ENCODE measurements around the gene TM7SF2. TPM values are rescaled to one million over a fixed set of nuclear protein-coding genes. Genes with fewer than 3 reads are reported as not detected.

TM7SF2 gene
- total RNA-seq, 1 donor from 2014 or later: 104 TPM

DNA sequence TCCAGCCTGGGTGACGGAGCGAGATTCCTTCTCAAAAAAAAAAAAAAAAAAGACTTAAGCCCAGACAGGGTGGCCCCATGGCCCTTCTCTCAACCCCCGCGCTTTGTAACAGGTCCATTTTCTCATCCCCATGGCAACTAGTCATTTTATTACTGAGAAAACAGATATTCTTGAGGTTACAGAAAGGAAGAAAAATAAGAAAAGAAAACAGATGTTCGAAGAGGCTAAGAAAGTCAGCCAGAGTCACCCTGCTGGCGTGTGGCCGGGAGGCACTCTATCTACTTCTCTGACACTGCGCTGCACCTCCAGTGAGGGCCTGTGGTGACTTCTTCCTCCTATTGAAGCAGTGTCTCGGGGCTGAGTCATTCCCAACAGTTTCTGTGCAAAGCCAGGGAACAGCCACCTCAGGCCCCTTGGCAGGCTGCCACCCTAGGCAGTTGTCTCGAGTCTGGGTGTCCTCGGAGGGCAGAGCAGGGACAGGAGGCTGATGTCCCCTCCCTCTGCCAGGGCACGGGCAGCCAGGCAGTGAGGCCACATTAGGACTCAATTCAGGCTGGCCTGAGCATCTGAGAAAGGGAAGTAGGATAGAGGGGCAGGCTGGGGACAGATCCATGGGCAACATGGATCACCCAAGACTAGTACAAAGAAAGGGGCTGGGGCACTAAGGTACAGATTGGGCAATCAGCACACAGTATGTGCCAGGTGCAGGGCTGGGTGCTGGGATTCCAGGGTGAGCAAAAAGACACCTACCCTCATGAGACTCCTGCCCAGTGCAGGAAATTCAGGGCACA is 39.0 kb downstream of the TM7SF2 start:
- Mint-ChIP-seq H3K9me3 (no peaks in the 10 kb centered on the region), H3K4me3 (no peak overlapping the region), H3K27ac (ENCODE audit: unreplicated experiment) (no peak overlapping the region), H3K36me3 (ENCODE audit: low read depth) (no peaks in the 10 kb centered on the region), H3K4me1 (peaks cover 6% of the 10 kb centered on the region), H3K27me3 (ENCODE audit: low read depth) (peaks cover 34% of the 10 kb centered on the region)
- no peak for DNase-seq (ENCODE audit: low read depth, low spot score)
- TF ChIP-seq, protein P1, sequence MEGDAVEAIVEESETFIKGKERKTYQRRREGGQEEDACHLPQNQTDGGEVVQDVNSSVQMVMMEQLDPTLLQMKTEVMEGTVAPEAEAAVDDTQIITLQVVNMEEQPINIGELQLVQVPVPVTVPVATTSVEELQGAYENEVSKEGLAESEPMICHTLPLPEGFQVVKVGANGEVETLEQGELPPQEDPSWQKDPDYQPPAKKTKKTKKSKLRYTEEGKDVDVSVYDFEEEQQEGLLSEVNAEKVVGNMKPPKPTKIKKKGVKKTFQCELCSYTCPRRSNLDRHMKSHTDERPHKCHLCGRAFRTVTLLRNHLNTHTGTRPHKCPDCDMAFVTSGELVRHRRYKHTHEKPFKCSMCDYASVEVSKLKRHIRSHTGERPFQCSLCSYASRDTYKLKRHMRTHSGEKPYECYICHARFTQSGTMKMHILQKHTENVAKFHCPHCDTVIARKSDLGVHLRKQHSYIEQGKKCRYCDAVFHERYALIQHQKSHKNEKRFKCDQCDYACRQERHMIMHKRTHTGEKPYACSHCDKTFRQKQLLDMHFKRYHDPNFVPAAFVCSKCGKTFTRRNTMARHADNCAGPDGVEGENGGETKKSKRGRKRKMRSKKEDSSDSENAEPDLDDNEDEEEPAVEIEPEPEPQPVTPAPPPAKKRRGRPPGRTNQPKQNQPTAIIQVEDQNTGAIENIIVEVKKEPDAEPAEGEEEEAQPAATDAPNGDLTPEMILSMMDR (conservative IDR thresholded peaks at IDR 0.05): no peak

DNA sequence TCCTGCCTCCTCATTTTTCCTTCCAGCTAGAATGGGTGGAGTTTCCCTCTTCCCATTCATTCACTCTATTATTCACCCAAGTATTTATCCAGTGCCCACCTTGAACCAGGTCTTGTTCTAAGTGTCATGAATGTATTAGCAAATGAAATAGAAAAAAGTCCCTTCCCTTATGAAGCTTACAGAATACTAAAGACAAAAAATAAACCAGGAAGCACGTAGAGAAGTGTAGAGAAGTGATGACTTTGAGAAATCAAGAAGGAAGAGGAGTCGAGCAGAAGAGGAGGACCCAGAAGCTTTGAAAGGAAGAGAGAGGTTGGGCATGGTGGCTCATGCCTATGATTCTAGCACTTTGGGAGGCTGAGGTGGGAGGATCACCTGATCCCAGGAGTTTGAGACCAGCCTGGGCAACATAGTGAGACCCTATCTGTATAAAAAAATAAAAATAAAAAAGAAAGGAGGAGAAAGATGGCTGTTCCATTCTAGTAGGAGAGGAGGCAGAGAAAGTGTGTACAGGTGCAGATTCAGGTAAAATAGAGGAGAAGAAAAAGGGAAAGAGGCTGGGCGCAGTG is 39.7 kb downstream of the TM7SF2 start:
- H3K27me3 Mint-ChIP-seq (ENCODE audit: low read depth): peaks cover 29% of the 10 kb centered on the region

DNA sequence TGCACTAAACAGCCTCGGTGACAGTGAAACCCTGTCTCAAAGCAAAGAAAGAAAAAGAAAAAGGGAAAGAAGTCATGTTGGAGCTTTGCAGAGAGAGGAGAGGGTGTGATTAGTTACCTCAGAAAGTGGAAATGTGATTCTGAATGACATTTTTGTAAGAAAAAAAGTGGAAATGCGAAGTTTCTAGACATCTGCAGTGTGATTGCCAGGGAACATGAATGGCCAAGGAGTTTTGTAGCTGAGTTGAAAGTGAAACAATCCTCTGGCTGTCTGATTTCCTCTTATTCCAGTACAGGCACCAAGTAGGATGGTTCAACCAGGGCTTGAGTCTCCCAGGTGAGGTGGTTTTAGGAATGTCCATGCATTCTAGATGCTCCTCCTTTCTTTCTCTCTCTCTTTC is 40.5 kb downstream of the TM7SF2 start:
- TF ChIP-seq, protein P1 (conservative IDR thresholded peaks at IDR 0.05): no peak
- H3K4me1 Mint-ChIP-seq: peaks cover 6% of the 10 kb centered on the region
- H3K9me3 Mint-ChIP-seq: no peaks in the 10 kb centered on the region
- no peak overlapping the region for H3K27ac Mint-ChIP-seq (ENCODE audit: unreplicated experiment)
- H3K4me3 Mint-ChIP-seq: no peak overlapping the region
- no peaks in the 10 kb centered on the region for H3K36me3 Mint-ChIP-seq (ENCODE audit: low read depth)
- DNase-seq (ENCODE audit: low read depth, low spot score): no peak
- H3K27me3 Mint-ChIP-seq (ENCODE audit: low read depth): peaks cover 29% of the 10 kb centered on the region

More for the DNA sequence above, 39.7 kb downstream of the TM7SF2 start:
- Mint-ChIP-seq H3K4me3 (no peak overlapping the region), H3K27ac (ENCODE audit: unreplicated experiment) (no peak overlapping the region), H3K4me1 (peaks cover 6% of the 10 kb centered on the region), H3K36me3 (ENCODE audit: low read depth) (no peaks in the 10 kb centered on the region), H3K9me3 (no peaks in the 10 kb centered on the region)
- no peak for DNase-seq (ENCODE audit: low read depth, low spot score)
- TF ChIP-seq, protein P1 (conservative IDR thresholded peaks at IDR 0.05): no peak

DNA sequence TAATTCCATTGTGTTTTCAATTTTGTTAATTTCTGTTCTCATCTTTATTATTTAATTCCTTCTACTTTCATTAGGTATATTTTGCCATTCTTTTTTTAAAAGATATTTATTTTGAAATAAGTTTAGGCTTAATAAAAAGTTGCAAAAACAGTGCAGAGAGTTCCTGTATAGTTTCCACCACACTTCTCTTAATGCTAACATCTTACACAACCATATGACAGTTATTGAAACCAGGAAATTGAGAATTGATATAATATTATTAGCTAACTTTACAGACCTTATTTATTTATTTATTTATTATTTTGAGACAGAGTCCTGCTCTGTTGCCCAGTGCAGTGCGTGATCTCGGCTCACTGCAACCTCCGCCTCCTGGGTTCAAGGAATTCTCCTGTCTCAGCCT is 44.6 kb downstream of the TM7SF2 start:
- H3K4me3 Mint-ChIP-seq: no peak overlapping the region
- no peak for DNase-seq (ENCODE audit: low read depth, low spot score)
- H3K4me1 Mint-ChIP-seq: no peaks in the 10 kb centered on the region
- H3K9me3 Mint-ChIP-seq: no peaks in the 10 kb centered on the region
- peaks cover 46% of the 10 kb centered on the region for H3K27me3 Mint-ChIP-seq (ENCODE audit: low read depth)
- no peak overlapping the region for H3K27ac Mint-ChIP-seq (ENCODE audit: unreplicated experiment)
- no peaks in the 10 kb centered on the region for H3K36me3 Mint-ChIP-seq (ENCODE audit: low read depth)
- TF ChIP-seq, protein P1 (conservative IDR thresholded peaks at IDR 0.05): no peak

DNA sequence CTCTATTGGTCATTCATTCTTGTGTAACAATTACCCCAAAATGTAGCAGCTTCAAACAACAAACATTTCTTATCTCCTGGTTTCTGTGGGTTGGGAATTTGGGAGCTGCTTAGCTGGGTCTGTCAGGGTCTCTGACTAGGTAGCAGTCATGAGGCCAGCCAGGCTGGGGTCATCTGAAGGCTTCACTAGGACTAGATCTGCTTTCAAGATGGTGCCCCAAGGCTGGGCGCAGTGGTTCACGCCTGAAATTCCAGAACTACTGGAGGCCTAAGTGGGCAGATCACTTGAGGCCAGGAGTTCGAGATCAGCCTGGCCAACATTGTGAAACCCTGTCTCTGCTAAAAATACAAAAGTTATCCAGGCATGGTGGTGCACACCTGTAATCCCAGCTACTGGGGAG is 45.3 kb downstream of the TM7SF2 start:
- H3K27me3 Mint-ChIP-seq (ENCODE audit: low read depth): peaks cover 40% of the 10 kb centered on the region
- no peaks in the 10 kb centered on the region for H3K4me1 Mint-ChIP-seq
- H3K4me3 Mint-ChIP-seq: no peak overlapping the region
- DNase-seq (ENCODE audit: low read depth, low spot score): no peak
- H3K9me3 Mint-ChIP-seq: no peaks in the 10 kb centered on the region
- H3K36me3 Mint-ChIP-seq (ENCODE audit: low read depth): no peaks in the 10 kb centered on the region
- TF ChIP-seq, protein P1 (conservative IDR thresholded peaks at IDR 0.05): no peak
- H3K27ac Mint-ChIP-seq (ENCODE audit: unreplicated experiment): no peak overlapping the region

All from neural crest cell (in vitro differentiated cells).